ENCODE data around the gene EPHB2. TPM values are rescaled to one million over a fixed set of nuclear protein-coding genes. Genes with fewer than 3 reads are reported as not detected.

EPHB2 gene
- total RNA-seq, 1 donor from 2014 or later: 3.9 TPM

DNA sequence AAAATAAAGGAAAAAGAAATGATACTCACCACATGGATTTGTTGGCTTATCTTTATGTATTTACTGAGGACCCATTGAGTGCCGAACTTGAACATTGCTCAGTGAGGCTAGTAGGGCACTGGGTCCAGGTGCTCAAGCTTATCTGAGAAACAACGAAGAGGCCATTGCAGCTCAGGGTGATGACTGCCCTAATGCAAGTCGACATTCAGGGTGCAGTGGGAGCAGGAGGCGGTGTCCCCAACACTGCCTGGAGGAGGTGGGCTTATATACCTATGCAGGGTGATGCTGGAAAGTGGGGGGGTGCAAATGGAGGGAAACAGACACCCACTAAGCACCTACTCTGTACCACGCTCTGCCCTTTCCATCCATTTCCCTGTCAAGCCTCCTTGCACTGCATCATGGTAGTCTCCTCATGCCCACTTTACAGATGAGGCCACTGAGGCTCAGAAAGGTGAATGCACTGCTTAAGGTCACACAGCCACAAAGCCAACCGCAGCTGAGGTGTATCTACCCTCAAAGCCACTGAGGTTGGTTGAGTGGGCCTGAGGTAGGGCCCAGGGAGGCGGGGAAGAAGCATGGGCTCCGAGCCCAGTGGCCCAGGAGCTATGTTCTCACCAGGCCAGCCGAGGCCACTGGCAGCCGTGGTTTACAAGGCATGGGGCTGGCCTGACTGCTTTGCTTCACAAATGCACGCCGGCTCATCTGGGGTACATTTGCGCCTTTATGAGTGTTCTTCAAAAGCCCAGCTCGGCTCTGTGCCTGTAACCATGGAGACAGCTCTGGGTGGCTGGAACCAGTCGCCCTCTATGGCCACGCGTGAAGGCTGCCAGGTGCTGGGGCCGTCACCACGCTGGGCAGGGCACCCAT, 103.8 kb downstream of the EPHB2 start:
- H3K4me1 ChIP-seq: peaks cover 28% of the 10 kb centered on the region
- no peak for TF ChIP-seq POLR2A (IDR thresholded peaks at IDR 0.05)
- TF ChIP-seq, protein P1, sequence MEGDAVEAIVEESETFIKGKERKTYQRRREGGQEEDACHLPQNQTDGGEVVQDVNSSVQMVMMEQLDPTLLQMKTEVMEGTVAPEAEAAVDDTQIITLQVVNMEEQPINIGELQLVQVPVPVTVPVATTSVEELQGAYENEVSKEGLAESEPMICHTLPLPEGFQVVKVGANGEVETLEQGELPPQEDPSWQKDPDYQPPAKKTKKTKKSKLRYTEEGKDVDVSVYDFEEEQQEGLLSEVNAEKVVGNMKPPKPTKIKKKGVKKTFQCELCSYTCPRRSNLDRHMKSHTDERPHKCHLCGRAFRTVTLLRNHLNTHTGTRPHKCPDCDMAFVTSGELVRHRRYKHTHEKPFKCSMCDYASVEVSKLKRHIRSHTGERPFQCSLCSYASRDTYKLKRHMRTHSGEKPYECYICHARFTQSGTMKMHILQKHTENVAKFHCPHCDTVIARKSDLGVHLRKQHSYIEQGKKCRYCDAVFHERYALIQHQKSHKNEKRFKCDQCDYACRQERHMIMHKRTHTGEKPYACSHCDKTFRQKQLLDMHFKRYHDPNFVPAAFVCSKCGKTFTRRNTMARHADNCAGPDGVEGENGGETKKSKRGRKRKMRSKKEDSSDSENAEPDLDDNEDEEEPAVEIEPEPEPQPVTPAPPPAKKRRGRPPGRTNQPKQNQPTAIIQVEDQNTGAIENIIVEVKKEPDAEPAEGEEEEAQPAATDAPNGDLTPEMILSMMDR (IDR thresholded peaks at IDR 0.05): no peak
- TF ChIP-seq POLR2AphosphoS5 (IDR thresholded peaks at IDR 0.05; ENCODE audit: insufficient read depth in 1 of 2, low read depth in 1 of 2): peak in 1 of 2 donors; percentile 38
- H3K27ac ChIP-seq: peak overlapping the region; percentile 54
- intact Hi-C loops (cut with DNase I): loop anchor here (5.0 kb wide), 1 partner anchor 492 kb away; no protein-coding TSS in a partner anchor
- H3K4me3 ChIP-seq: no peak overlapping the region
- no peaks in the 10 kb centered on the region for H3K9me3 ChIP-seq
- H3K27me3 ChIP-seq: no peaks in the 10 kb centered on the region
- no peak for DNase-seq (ENCODE audit: extremely low spot score in 2 of 2)
- H3K36me3 ChIP-seq: no peaks in the 10 kb centered on the region

DNA sequence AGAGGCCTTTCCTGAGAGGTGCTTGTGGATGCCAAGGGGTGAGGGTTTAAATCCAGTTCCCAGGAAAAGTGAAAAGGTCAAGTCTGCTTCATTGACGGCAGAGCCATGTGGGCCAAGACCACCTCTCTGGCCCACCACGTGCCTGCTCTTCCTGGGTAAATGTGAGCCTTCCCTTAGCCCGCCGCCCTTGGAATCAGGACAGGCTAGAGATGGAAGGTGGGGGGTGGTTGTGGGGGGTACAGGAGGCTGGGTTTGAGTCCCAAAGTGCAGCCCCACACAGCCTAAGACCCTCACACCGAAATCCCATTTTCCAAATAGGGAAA, 104.4 kb downstream of the EPHB2 start:
- Histone ChIP-seq H3K9me3 (no peaks in the 10 kb centered on the region), H3K4me1 (peaks cover 24% of the 10 kb centered on the region), H3K27me3 (no peaks in the 10 kb centered on the region), H3K27ac (peak overlapping the region; percentile 54), H3K4me3 (no peak overlapping the region), H3K36me3 (no peaks in the 10 kb centered on the region)
- intact Hi-C loops (cut with DNase I): no loop called here
- DNase-seq (ENCODE audit: extremely low spot score in 2 of 2): no peak
- TF ChIP-seq POLR2AphosphoS5 (IDR thresholded peaks at IDR 0.05; ENCODE audit: insufficient read depth in 1 of 2, low read depth in 1 of 2): no peak

DNA sequence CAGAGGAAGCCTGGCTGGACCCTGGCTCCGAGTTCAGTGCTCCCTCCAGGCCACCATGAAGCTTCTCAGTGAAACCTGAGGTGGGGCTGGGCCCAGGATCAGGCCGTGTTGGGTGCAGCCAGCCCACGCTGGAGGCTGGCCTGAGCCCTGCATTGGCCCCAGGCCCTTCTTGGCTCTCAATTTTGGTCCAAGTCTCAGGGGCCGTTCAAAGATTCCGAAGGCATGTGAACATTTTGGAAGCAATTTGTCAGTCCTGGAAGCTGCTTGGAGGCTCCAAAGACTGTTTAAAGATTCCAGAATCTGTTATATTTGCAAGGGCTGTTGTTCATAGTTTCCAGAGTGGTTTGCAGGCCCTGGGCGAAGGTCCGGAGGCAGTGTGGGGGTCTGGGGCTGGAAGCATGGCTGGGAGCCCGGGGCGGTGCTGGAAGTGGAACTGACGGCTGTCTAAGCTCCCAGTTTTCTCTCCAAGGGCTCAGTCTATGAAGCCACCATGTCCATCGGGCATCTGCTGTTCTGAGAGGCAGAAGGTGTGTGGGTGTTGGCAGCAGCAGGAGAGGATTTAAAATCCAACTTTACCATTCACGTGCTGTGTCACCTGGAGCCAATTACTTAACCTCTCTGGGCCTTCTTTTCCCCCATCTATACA, 104.9 kb downstream of the EPHB2 start:
- Histone ChIP-seq H3K9me3 (no peaks in the 10 kb centered on the region), H3K4me3 (no peak overlapping the region), H3K36me3 (no peaks in the 10 kb centered on the region), H3K4me1 (peaks cover 24% of the 10 kb centered on the region), H3K27ac (peak overlapping the region; percentile 54), H3K27me3 (no peaks in the 10 kb centered on the region)
- no peak for DNase-seq (ENCODE audit: extremely low spot score in 2 of 2)
- TF ChIP-seq POLR2AphosphoS5 (IDR thresholded peaks at IDR 0.05; ENCODE audit: insufficient read depth in 1 of 2, low read depth in 1 of 2) (peak in 1 of 2 donors; percentile 3), POLR2A (IDR thresholded peaks at IDR 0.05) (no peak)
- intact Hi-C loops (cut with DNase I): no loop called here

DNA sequence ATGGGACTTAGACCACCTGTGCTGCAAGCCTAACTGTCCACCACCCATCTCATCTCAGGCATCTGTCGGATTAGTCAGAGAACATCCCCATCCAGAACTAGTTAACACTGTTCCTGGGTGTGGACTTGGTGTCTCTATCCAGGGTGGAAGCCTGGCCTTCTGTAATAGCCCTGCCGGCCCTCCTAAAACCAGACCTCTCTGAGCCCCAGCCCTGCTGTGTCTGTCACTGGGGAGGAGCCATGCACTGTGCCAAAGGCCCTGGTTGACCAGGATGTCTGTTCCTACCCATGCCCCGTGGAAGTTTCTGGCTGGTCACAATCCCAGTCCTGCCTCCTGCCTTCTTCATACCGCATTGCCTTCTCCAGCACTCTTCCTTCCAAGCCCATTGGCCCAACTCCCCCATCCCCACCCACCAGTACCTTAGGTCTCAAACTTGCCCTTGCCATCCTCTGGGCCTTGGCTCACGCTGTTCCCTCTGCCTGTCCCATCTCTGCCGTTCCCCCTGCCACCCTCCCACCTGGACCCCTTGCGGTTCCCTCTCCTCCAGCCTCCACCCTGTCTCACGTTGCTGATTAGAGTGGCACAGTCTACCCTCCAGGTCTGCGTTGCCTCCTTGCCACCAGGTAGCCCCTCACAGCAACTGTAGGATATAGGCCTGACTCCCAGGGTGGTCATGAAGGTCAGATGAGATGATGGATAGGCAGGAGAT, 105.6 kb downstream of the EPHB2 start:
- no peaks in the 10 kb centered on the region for H3K36me3 ChIP-seq
- no peaks in the 10 kb centered on the region for H3K27me3 ChIP-seq
- no peak overlapping the region for H3K4me3 ChIP-seq
- DNase-seq (ENCODE audit: extremely low spot score in 2 of 2): no peak
- peaks cover 24% of the 10 kb centered on the region for H3K4me1 ChIP-seq
- TF ChIP-seq, protein P1 (IDR thresholded peaks at IDR 0.05): no peak
- TF ChIP-seq POLR2AphosphoS5 (IDR thresholded peaks at IDR 0.05; ENCODE audit: insufficient read depth in 1 of 2, low read depth in 1 of 2): no peak
- TF ChIP-seq POLR2A (IDR thresholded peaks at IDR 0.05): no peak
- H3K9me3 ChIP-seq: no peaks in the 10 kb centered on the region
- intact Hi-C loops (cut with DNase I): no loop called here
- peak overlapping the region; percentile 54 for H3K27ac ChIP-seq

DNA sequence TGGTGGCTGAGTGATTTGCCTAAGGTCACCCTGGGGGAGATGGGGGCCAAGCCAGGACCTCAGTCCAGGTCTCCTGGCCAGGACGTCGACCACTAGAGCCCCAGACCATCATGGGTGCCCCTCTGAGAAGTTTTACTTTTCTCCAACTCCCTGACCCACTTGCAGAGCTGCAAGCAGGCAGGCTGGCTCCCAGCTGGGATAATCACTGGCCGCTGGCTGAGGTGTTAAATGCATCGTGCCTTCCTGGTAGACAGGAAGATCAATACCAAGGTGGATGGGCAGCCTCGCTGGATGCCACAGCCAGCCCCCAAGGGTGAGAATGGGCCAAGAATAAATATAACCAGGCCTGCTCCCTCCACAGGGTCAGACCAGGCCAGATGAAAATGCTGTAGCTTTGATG, 106.2 kb downstream of the EPHB2 start:
- intact Hi-C loops (cut with DNase I): no loop called here
- no peak for DNase-seq (ENCODE audit: extremely low spot score in 2 of 2)
- no peaks in the 10 kb centered on the region for H3K36me3 ChIP-seq
- no peak for TF ChIP-seq POLR2AphosphoS5 (IDR thresholded peaks at IDR 0.05; ENCODE audit: insufficient read depth in 1 of 2, low read depth in 1 of 2)
- TF ChIP-seq, protein P1 (IDR thresholded peaks at IDR 0.05): no peak
- TF ChIP-seq POLR2A (IDR thresholded peaks at IDR 0.05): no peak
- H3K27me3 ChIP-seq: no peaks in the 10 kb centered on the region
- no peak overlapping the region for H3K27ac ChIP-seq
- H3K9me3 ChIP-seq: no peaks in the 10 kb centered on the region
- H3K4me3 ChIP-seq: no peak overlapping the region
- H3K4me1 ChIP-seq: peaks cover 24% of the 10 kb centered on the region

All from vagina (tissue), 2 donors.